HG02943 (cell line): ENCODE results near the gene INTS6L.
"Not testable (repeated sequence)": the region's sequence is repeated elsewhere in the genome, so short reads cannot be mapped to it uniquely, and the experiment has no call there.

Source experiments
- ATAC-seq: cut with Tn5 transposase; IDR thresholded peaks from one replicate; pipeline ENCODE4 v1.9.1; 2021; ENCODE audit warnings: mild to moderate bottlenecking, low read depth, moderate library complexity; ENCODE audit not compliant: unreplicated experiment

INTS6L gene

DNA sequence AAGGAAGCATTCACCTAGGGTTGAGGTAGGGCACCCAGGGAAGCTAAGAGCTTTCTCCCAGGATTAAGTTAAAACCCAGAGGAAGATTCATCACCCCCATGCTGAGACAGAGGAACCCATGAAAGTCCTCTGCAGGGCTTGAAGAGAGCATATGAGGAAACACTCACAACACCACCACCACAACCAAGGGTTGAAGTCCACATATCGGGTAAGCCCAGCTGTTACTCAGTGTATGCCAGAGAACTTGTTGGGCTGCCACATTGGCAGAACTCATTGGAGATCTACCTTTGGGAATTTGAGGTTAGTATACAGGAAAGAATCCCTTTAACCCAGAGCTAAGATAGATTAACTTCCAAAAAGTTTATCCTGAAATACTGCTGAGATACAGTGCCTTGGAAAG lies 75.1 kb downstream of the INTS6L start:
- ATAC-seq, result no peak

GRCh38 chrX:135596495-135596894 lies 76.0 kb downstream of the INTS6L start:
- no peak for ATAC-seq

GRCh38 chrX:135605906-135606305 lies 85.4 kb downstream of the INTS6L start:
- no peak for ATAC-seq

GRCh38 chrX:135624408-135625204 lies 104.1 kb downstream of the INTS6L start:
- ATAC-seq, result not testable (repeated sequence)

DNA sequence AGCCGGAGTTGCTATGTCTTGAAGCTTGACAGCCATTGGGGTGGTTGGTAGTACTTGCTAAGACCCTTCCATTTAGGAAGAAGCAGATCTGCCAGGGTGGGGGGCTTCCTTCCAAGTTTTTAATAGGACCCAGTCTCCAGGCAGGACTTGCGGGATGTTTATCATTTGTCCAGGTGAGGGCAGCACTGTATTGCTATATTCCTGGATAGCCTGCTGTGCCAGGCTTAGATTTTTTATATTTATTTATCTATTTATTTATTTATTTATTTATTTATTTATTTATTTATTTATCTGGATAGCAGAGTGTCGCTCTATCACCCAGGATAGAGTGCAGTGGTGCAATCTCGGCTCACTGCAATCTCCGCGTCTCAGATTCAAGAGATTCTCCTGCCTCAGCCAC lies 105.5 kb downstream of the INTS6L start:
- ATAC-seq, result no peak

DNA sequence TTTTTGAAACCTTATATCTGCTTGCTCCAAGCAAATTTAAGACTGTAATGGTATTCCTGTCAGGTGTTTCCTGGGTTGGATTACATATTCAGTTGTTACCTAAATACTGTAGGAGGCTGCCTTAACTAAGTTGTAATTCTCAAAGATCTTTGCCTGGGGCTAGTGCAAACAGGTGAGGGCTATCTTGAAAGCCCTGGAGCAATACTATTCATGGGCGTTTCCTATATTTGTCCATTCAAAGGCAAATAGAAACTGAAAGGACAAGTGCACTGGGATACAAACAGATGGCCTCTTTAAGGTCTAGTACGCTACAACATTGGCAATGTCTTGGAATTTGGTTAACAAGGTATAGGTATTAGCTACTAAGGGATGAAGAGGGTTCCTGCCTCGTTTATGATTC lies 108.9 kb downstream of the INTS6L start:
- ATAC-seq, result no peak
